Testis (tissue), 3 donors: ENCODE measurements around the gene EML2. TPM values are rescaled to one million over a fixed set of nuclear protein-coding genes. Genes with fewer than 3 reads are reported as not detected.

ENCODE experiments used
- DNase-seq: peaks from one replicate; pipeline ENCODE4 v3.0.0-alpha.2; 2019
- H3K27ac ChIP-seq, 2 donors: fragments of 200-600 bp; sonication (generic); one replicate each; pipeline ENCODE4 v1.5.1; 2019
- H3K27me3 ChIP-seq: fragments of 200-600 bp; sonication (generic); one replicate; pipeline ENCODE4 v1.5.1; 2019
- H3K36me3 ChIP-seq: fragments of 200-600 bp; sonication (generic); one replicate; pipeline ENCODE4 v1.5.1; 2017; ENCODE audit warnings: low read depth; ENCODE audit errors: missing control alignments
- H3K4me1 ChIP-seq: fragments of 200-600 bp; sonication (generic); one replicate; pipeline ENCODE4 v1.5.1; 2019
- H3K4me3 ChIP-seq, 2 donors: fragments of 200-600 bp; sonication (generic); one replicate each; pipeline ENCODE4 v1.5.1; 2017 to 2019
- H3K9me3 ChIP-seq: fragments of 200-600 bp; sonication (generic); one replicate; pipeline ENCODE4 v1.5.1; 2017
- CTCF ChIP-seq, 3 experiments: fragments of 450-650 bp in 2 of 3; fragments of 200-600 bp in 1 of 3; sonication (generic) in 1 of 3; IDR thresholded peaks; one replicate each; pipeline ENCODE4 v1.5.1; 2016 to 2019; ENCODE audit warnings: antibody characterized with exemption in 3 of 3, mild to moderate bottlenecking in 2 of 3, moderate library complexity in 1 of 3
- POLR2A ChIP-seq: fragments of 450-650 bp; IDR thresholded peaks from one replicate; pipeline ENCODE4 v1.6.1; 2017; ENCODE audit warnings: antibody characterized with exemption, mild to moderate bottlenecking, moderate library complexity
- whole genome bisulfite sequencing, 2 donors: methylation state at CpG; one replicate each; pipeline ENCODE4 v1.1.5; 2018; 5-methylcytosine and 5-hydroxymethylcytosine counted together
- intact Hi-C: fragments of 100-400 bp; cut with DNase I; formaldehyde crosslinking; loops from one replicate; pipeline ENCODE4 v1.15.1; 2023; ENCODE audit warnings: low total_unique reads
- polyA plus RNA-seq: library from polyadenylated mRNA; stranded (reverse); fragments of 350-450 nt; fragmentation: Illumina TruSeq; extraction: RNeasy Lipid Tissue Mini Kit (QIAGEN cat#74804); gene quantifications from one replicate; pipeline ENCODE4 v1.2.3, GENCODE V29; 2014; ENCODE audit warnings: low read depth, low replicate concordance; ENCODE audit not compliant: insufficient read depth
- total RNA-seq, 2 donors: library from RNA; depleted of rRNA; stranded (reverse); fragments of >200 nt; gene quantifications; one replicate each; pipeline ENCODE4 v1.2.3, GENCODE V29; 2016

The EML2 gene
- total and polyA plus RNA-seq, 3 donors from 2014 or later, result 28.5 to 48.4 (median 36.3) TPM

- H3K27me3 ChIP-seq, result no peaks in the 10 kb centered on the region
- intact Hi-C loops, result no loop called here
- H3K27ac ChIP-seq, result no peak overlapping the region
- H3K9me3 ChIP-seq, result no peaks in the 10 kb centered on the region
- 48 to 81% methylated on average over 12 to 46 of the region's 48 CpGs for WGBS, 2 donors
- peak overlapping the region in 1 of 2 donors; percentile 14 for H3K4me3 ChIP-seq
- TF ChIP-seq POLR2A (no peak), CTCF (IDR thresholded peaks at IDR 0.05) (no peak)
- peak; percentile 43 for DNase-seq
- no peaks in the 10 kb centered on the region for H3K4me1 ChIP-seq
- no peaks in the 10 kb centered on the region for H3K36me3 ChIP-seq
These were observed 48.1 kb downstream of the EML2 start for GRCh38 chr19:45591004-45591637.

DNA sequence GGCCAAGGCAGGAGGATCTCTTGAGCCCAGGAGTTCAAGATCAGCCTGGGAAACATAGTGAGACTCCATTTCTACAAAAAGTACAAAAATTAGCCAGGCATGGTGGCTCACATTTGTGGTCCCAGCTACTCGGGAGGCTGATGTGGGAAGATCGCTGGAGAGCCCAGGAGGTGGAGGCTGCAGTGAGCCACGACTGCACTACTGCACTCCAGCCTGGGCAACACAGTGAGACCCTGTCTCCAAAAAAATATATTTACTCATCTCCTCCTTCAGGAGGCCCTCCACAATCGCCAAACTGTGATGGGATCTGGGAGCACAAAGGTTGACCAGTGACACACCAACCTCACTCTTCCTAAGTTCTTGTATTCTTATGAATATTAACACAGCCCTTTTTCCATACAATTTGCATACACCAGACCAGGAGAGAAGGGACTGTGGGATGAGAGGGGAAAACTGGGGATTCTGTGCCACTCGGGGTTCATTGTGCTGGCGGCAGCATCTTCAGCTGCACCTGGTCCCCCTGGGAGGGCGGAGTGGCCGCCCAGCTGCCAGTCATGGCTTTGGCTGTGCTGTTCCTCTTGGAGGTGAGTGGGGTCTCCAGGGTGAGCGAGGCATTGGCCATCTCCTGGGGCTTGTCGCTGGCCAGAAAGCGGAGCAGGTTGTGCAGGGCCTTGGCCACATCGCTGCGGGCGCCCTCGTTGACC lies 48.7 kb downstream of the EML2 start:
- H3K4me1 ChIP-seq, result no peaks in the 10 kb centered on the region
- no peaks in the 10 kb centered on the region for H3K9me3 ChIP-seq
- H3K27ac ChIP-seq, result no peak overlapping the region
- no peak for TF ChIP-seq POLR2A
- no peak for TF ChIP-seq CTCF (IDR thresholded peaks at IDR 0.05)
- intact Hi-C loops, result no loop called here
- DNase-seq, result no peak
- H3K4me3 ChIP-seq, result no peak overlapping the region
- H3K36me3 ChIP-seq, result no peaks in the 10 kb centered on the region
- no peaks in the 10 kb centered on the region for H3K27me3 ChIP-seq
- WGBS, 2 donors, result 39 to 56% methylated on average over 15 of the region's 15 CpGs

DNA sequence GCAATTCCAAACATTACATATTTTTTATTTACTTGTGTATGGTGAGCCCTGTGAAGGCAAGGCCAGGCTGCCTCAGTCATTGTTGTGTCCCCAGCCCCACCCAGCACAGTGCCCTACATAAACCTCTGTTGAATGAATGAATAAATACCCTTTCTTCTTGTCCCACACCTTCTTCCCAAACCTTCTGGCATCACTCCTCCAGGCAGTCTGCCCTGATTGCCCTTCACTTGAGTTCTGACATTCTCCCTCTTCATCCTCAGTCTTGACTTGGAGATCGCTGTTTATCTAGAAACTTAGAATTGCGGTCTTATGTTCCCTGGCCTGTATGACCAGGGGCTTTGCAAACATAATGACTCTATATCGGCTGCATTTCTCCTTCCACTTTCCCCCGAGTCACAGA lies 49.4 kb downstream of the EML2 start:
- Histone ChIP-seq H3K27me3 (no peaks in the 10 kb centered on the region), H3K27ac (no peak overlapping the region), H3K4me1 (no peaks in the 10 kb centered on the region), H3K36me3 (no peaks in the 10 kb centered on the region), H3K4me3 (no peak overlapping the region), H3K9me3 (no peaks in the 10 kb centered on the region)
- no peak for DNase-seq
- 82 to 90% methylated on average over 4 of the region's 4 CpGs for WGBS, 2 donors
- TF ChIP-seq CTCF (IDR thresholded peaks at IDR 0.05), result no peak
- no peak for TF ChIP-seq POLR2A
- intact Hi-C loops, result no loop called here

DNA sequence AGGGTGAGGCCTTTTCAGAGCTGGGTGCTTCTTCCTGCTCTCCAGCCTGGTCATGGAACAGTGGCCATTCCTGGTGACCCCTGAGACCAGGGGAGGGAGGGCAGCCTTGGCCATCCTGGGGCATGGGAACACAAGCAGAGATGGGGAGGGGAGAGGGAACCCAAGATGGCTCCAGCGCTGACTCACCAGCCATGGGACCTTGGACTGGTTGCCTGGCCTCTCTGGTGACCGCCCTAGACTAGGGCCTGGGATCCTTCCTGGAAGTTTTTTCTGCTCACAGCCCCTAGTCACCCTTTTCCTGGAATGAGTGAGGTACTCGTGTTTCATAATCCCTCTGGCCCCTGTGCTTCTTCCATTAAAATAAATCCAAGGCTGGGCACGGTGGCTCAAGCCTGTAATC lies 51.3 kb downstream of the EML2 start:
- Histone ChIP-seq H3K4me3 (no peak overlapping the region), H3K27me3 (no peaks in the 10 kb centered on the region), H3K4me1 (peaks cover 7% of the 10 kb centered on the region), H3K27ac (no peak overlapping the region), H3K36me3 (no peaks in the 10 kb centered on the region), H3K9me3 (no peaks in the 10 kb centered on the region)
- DNase-seq, result no peak
- intact Hi-C loops, result no loop called here
- no peak for TF ChIP-seq CTCF (IDR thresholded peaks at IDR 0.05)
- TF ChIP-seq POLR2A, result no peak
- WGBS, 2 donors, result 60 to 73% methylated on average over 2 to 4 of the region's 4 CpGs

DNA sequence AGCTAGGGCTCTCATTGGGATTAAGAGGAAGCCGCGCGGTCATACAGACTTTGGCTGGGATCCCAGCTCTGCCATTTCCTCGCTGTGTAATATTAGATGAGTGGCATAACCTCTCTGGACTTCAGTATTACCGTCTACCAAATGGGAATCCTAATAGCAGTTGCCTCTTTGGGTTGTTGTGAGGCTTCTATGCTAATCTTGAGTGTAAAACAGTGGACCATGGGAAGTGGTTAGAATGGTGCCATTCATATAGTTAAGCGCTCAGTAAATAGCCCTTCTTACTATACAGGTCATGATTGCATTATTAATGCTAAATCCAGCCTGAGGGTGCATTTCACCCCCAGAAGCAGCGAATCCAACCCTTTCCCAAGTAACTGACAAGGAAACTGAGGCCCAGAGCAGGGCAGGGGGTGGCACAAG lies 54.0 kb downstream of the EML2 start:
- no peaks in the 10 kb centered on the region for H3K27me3 ChIP-seq
- no peak for DNase-seq
- TF ChIP-seq POLR2A (no peak), CTCF (IDR thresholded peaks at IDR 0.05) (no peak)
- intact Hi-C loops, result no loop called here
- peaks cover 7% of the 10 kb centered on the region for H3K4me1 ChIP-seq
- no peaks in the 10 kb centered on the region for H3K9me3 ChIP-seq
- 17 to 20% methylated on average over 5 to 7 of the region's 7 CpGs for WGBS, 2 donors
- H3K27ac ChIP-seq, result peak overlapping the region; percentile 97 to 98
- peak overlapping the region; percentile 77 to 78 for H3K4me3 ChIP-seq
- H3K36me3 ChIP-seq, result no peaks in the 10 kb centered on the region
